Endothelial cell of hepatic sinusoid (primary cell): ENCODE measurements around the gene NCOA7.
"Not testable (repeated sequence)": the region's sequence is repeated elsewhere in the genome, so short reads cannot be mapped to it uniquely, and the experiment has no call there.

Experiments
- in situ Hi-C: cut with HindIII; loops from 2 replicates; pipeline ENCODE4 v1.10.0; 2017; ENCODE audit warnings: low sequenced_read_pairs

The NCOA7 gene

GRCh38 chr6:125906158-125906998 is 115.6 kb downstream of the NCOA7 start:
- in situ Hi-C loops: no loop called here

DNA sequence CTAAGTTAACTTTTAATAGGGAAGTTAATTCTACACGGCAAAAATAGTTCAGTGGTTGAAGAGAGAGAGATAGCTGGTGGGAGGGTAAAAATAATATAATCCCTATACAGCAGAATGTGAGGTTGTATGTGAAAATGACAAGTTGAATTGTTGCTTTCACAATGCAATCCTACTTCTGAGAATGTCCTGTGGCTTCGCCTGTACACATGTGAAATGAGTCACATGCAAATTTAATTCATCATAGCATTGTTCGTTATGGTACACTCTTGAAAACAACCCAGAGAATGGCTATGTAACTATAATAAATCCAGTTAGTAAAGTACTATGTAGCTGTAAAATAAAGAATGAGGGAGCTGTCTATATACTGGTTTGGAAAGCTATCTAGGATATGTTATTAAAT is 119.8 kb downstream of the NCOA7 start:
- in situ Hi-C loops: no loop called here

DNA sequence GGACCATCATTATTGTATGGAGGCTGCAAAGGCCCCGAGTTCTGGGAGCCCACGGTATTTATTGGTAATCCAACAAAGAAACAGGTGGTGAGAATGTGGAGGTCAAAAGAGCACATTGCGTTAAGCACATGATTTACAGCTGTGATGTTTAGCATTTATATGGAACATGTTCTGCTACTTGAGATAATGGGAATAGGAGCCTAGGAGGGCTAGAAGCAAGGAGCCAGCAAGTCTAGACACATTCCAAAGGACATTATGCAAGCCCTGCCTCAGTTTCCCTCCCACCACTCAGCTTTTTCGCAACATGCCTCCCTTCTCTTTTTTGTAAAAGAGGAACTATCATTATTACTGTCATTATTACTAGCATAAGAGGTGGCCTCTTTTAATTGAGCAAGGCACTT is 120.3 kb downstream of the NCOA7 start:
- in situ Hi-C loops: not testable (repeated sequence)

DNA sequence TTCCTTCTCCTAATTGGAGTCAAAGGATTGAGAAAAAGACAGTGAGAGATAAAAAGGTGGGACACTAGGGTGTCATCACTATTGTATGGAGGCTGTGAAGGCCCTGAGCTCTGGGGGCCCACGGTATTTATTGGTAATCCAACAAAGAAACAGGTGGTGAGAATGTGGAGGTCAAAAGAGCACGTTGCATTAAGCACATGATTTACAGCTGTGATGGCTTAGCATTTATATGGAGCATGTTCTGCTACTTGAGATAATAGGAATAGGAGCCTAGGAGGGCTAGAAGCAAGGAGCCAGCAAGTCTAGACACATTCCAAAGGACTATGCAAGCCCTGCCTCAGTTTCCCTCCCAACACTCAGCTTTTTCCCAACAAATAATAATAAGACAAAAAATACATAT is 121.7 kb downstream of the NCOA7 start:
- in situ Hi-C loops: not testable (repeated sequence)

DNA sequence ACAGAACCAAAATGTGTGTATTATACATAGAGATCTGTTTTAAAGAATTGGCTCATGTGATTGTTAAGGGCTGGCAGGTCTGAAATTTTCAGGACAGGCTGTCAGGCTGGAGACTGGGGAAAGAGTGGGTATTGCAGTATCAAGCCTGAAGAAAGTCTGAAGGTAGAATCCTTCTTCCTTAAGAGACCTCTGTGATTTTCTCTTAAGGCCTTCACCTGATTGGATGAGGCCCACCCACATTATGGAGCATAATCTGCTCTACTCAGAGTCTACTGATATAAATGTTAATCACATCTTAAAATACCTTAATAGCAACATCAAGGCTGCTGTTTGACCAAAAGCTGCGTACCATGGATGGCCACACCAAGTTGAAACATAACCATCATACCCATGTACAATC is 122.4 kb downstream of the NCOA7 start:
- in situ Hi-C loops: no loop called here

- in situ Hi-C loops: no loop called here
These were observed 123.1 kb downstream of the NCOA7 start for GRCh38 chr6:125913864-125914351.

DNA sequence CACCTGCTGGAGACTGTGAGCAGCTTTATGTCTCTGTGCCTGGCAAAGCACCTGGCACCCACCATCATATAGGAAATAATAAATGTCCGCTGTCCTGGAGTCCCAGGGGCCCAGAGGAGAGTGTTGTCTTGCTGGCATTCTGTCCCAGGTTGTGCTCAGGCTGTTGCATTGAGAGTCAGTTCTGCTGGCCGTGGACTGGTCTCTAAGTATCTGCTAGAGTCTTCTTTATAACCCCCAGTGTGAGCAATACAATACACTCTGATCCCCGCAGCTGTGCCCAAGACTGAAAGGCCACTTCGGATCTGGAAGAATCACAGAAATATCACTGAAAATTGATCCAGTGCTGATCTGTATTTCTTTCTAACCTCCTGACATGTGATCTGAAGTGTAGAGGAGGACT is 127.5 kb downstream of the NCOA7 start:
- in situ Hi-C loops: no loop called here

GRCh38 chr6:125918681-125919566 is 128.2 kb downstream of the NCOA7 start:
- in situ Hi-C loops: no loop called here

- in situ Hi-C loops: no loop called here
These were observed 128.9 kb downstream of the NCOA7 start for GRCh38 chr6:125919618-125920017.

DNA sequence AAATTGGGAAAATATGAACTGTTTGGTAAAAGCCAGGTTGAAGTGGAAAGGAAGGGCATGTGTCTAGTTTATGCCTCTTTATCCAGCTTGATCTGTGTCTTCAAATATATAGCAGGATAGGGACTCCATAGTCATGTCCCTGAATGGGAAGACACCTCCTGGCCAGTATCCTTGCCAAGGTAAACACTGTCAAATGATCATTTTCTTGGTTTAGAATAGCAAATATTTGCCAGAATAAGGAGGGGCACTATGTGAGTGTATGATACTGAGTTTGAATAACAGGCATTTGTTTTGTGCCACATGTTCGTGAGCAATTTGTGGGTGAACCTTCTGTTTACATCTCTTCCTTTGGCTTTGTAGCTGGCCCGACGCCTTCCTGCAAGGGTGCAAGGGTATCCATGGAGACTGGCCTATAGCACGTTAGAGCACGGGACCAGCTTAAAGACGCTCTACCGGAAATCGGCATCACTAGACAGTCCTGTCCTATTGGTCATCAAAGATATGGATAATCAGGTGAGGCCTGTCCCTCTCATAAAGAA is 131.6 kb downstream of the NCOA7 start:
- in situ Hi-C loops: no loop called here

- in situ Hi-C loops: no loop called here
These were observed 132.7 kb downstream of the NCOA7 start for GRCh38 chr6:125923366-125923877.

- in situ Hi-C loops: no loop called here
These were observed 133.4 kb downstream of the NCOA7 start for GRCh38 chr6:125924169-125924568.

DNA sequence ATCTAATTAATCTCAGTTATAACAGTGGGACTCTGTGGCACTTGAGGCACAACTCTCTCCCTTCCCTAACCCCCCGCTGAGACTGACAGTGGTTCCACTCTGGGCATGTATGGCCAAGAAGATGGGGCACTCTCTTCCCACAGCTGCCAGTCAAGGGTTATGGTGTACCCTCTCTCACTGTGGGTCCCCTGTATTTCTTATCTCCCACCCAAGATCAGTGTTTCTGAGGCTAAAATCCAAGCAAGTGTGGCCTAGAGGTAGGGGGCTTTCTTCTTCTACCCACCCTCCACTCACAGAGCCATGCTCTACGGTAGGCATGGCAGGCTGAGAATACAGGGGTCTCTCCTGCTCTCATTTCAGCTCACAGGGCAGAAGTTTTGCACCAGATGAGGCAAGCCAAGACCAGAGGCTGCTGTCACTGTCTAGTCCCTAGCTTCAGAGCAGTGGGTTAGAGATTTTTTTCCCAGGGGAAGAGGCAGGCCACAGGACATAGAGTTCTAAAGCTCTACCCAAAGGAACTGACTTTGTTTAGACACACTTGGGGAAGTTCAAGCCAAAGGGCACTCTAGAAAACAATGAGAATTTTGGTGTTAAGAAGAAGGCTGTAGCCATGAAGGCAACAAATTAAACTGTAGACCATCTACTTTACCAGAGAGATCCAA is 134.1 kb downstream of the NCOA7 start:
- in situ Hi-C loops: no loop called here

DNA sequence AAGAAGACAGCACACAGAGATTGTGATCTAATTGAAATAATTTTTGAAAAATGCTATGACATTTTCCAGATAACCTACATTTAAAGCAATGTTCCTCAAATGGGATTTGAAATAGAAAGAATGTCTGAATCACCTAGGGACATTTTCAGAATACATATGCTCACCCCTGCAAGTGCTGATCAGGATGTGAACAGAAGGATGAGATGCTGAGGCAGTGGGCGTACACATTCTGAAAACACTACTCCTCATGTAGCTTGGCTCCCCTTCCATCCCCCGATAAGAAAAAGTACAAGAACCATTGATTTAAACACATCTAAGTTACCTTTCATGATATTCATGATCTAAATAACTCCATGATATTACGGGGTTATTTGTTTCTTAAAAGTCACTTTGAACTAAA is 136.0 kb downstream of the NCOA7 start:
- in situ Hi-C loops: no loop called here

DNA sequence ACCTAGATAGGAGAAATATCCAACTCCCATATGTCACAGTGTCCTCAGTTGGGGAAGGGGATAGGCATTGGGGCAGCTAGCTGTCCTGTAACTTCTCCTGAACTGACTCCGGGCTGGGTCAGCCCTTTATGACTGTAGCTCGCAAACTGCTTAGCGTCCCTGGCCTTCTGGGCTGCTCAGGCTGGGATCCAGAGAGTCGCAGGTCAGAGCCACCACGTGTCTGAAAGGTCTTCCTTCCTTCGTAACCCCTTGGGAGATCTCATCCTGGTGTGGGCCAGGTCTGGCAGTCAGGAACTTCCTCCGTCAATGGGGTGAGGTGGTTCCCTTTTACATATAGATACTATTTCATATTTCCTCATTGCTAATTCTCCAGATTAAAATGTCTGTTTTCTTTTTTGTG is 137.0 kb downstream of the NCOA7 start:
- in situ Hi-C loops: no loop called here

- in situ Hi-C loops: no loop called here
These were observed 140.1 kb downstream of the NCOA7 start for GRCh38 chr6:125930765-125931418.

GRCh38 chr6:125931733-125932450 is 141.1 kb downstream of the NCOA7 start:
- in situ Hi-C loops: no loop called here

DNA sequence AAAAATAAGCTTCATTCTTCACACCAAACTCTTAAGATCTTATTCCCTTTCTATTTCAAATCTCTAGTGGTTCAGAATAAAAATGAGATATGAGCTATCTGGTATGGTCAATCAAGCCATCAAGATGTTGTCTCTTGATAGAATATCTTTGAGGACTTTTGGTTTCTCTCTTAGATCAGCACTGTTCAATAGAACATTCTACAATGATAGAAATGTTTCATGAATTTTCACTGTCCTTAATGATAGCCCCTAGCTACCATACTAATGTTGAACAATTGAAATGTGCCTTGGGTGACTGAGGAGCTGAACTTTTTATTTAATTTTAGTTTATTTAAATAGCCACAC is 141.7 kb downstream of the NCOA7 start:
- in situ Hi-C loops: no loop called here

GRCh38 chr6:125935520-125935919 is 144.8 kb downstream of the NCOA7 start:
- in situ Hi-C loops: not testable (repeated sequence)

DNA sequence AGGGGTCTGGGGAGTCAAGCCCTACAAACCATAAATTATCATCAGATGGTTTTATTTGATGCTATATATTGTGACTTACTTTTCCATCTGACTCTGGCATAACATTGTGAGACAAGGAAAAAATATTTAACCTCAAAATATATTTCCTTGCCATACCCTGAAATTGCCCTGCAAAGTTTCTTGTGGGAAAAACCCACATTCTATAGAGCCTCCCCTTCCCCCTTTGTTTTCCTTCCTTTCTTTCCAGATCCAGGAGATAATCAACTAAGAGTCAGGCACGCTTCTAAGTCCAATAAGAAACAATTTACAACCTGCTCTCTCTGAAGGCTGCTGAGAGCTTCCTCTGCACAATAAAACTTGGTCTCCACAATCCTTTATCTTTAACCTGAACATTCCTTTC is 148.3 kb downstream of the NCOA7 start:
- in situ Hi-C loops: no loop called here
